ENCODE data around the gene CCNK. TPM values are rescaled to one million over a fixed set of nuclear protein-coding genes. Genes with fewer than 3 reads are reported as not detected.

Gene CCNK
- total RNA-seq, 1 experiment from 2014 or later = 14.7 TPM

- Histone ChIP-seq H3K36me3 (replicated peaks; ENCODE audit: control insufficient read depth, insufficient read depth, low read length) (no peaks in the 10 kb centered on the region), H3K4me3 (ENCODE audit: insufficient read depth, low read depth, low read length) (no peak overlapping the region), H3K27me3 (ENCODE audit: control insufficient read depth, insufficient read depth, low read length) (no peaks in the 10 kb centered on the region)
- peak; percentile 84 for DNase-seq
These were observed 43.8 kb downstream of the CCNK start for GRCh38 chr14:99524804-99525698.

GRCh38 chr14:99525699-99526080 is 44.5 kb downstream of the CCNK start:
- no peak for DNase-seq
- H3K4me3 ChIP-seq (ENCODE audit: insufficient read depth, low read depth, low read length) = no peak overlapping the region
- no peaks in the 10 kb centered on the region for H3K36me3 ChIP-seq (replicated peaks; ENCODE audit: control insufficient read depth, insufficient read depth, low read length)
- no peaks in the 10 kb centered on the region for H3K27me3 ChIP-seq (ENCODE audit: control insufficient read depth, insufficient read depth, low read length)

- Histone ChIP-seq H3K27me3 (ENCODE audit: control insufficient read depth, insufficient read depth, low read length) (no peaks in the 10 kb centered on the region), H3K36me3 (replicated peaks; ENCODE audit: control insufficient read depth, insufficient read depth, low read length) (no peaks in the 10 kb centered on the region), H3K4me3 (ENCODE audit: insufficient read depth, low read depth, low read length) (no peak overlapping the region)
- DNase-seq = no peak
These were observed 45.8 kb downstream of the CCNK start for GRCh38 chr14:99527026-99527425.

DNA sequence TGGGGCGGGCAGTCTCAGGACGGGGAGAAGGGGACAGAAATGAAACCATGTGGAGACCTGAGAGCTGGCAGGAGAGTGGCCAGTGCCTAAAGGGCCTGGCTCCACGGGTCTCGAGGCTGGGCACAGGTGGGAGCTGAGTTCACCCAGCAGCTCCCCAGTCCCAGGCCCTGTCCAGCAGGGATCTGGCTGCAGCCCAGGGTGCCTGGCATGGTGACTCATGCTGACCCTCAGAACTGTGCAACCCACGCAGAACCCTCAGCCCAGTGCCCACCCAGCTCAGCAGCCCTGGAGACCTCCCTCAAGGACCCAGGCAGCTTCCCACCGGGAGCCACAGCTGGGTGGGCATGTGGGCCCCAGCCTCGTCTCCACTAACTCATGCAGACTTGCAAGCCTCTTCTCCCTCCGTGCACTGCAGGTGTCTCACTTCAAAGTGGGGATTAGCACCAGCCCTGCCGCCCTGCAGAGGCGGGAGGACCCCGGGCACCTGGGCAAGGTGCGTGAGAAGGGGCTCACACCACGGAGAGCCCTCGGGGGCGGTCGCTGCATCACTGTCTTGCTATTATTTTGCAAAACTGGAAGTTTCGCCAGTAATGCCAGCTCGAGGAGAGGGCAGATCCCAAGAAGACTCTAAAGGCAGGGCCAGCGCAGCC is 46.3 kb downstream of the CCNK start:
- Histone ChIP-seq H3K27me3 (ENCODE audit: control insufficient read depth, insufficient read depth, low read length) (no peaks in the 10 kb centered on the region), H3K4me3 (ENCODE audit: insufficient read depth, low read depth, low read length) (no peak overlapping the region), H3K36me3 (replicated peaks; ENCODE audit: control insufficient read depth, insufficient read depth, low read length) (no peaks in the 10 kb centered on the region)
- DNase-seq = no peak

GRCh38 chr14:99529899-99530298 is 48.7 kb downstream of the CCNK start:
- Histone ChIP-seq H3K36me3 (replicated peaks; ENCODE audit: control insufficient read depth, insufficient read depth, low read length) (no peaks in the 10 kb centered on the region), H3K4me3 (ENCODE audit: insufficient read depth, low read depth, low read length) (no peak overlapping the region)
- DNase-seq = no peak

DNA sequence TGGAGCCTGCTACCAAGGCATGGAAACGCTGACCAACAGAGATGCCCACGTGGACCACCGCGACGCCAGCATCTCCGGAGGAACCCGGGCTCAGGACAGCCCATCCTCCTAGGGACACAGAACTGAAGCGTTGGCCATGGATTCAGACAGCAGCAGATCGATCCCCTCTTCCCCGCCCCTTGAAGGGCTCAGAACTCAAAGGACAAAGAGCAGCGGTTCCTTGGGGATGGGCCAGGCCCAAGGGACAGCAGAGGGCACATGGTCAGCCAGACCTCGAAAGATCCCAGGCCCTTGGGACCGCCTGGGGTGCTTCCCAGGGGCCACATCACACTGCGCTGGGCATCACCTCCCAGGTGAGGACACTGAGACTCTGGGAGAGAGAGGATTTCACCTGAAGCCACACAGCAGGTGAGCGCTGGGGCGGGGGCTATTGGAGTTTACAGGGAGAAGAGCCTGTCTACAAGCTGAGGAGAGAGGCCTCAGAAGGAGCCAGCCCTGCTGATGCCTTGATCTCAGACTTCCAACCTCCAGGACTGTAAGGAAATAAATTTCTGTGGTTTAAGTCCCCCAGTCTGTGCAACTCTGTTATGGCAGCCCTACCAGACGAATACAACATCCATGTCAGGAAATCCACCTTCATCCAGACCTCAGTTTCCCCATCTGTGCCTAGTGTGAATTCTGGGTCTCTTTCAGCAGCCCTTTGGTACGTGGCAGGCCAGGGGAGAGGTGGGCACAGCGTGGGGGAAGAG is 49.4 kb downstream of the CCNK start:
- DNase-seq = no peak
- Histone ChIP-seq H3K36me3 (replicated peaks; ENCODE audit: control insufficient read depth, insufficient read depth, low read length) (no peaks in the 10 kb centered on the region), H3K27me3 (ENCODE audit: control insufficient read depth, insufficient read depth, low read length) (no peaks in the 10 kb centered on the region), H3K4me3 (ENCODE audit: insufficient read depth, low read depth, low read length) (no peak overlapping the region)

More at GRCh38 chr14:99529899-99530298, 48.7 kb downstream of the CCNK start:
- H3K27me3 ChIP-seq (ENCODE audit: control insufficient read depth, insufficient read depth, low read length) = no peaks in the 10 kb centered on the region

DNA sequence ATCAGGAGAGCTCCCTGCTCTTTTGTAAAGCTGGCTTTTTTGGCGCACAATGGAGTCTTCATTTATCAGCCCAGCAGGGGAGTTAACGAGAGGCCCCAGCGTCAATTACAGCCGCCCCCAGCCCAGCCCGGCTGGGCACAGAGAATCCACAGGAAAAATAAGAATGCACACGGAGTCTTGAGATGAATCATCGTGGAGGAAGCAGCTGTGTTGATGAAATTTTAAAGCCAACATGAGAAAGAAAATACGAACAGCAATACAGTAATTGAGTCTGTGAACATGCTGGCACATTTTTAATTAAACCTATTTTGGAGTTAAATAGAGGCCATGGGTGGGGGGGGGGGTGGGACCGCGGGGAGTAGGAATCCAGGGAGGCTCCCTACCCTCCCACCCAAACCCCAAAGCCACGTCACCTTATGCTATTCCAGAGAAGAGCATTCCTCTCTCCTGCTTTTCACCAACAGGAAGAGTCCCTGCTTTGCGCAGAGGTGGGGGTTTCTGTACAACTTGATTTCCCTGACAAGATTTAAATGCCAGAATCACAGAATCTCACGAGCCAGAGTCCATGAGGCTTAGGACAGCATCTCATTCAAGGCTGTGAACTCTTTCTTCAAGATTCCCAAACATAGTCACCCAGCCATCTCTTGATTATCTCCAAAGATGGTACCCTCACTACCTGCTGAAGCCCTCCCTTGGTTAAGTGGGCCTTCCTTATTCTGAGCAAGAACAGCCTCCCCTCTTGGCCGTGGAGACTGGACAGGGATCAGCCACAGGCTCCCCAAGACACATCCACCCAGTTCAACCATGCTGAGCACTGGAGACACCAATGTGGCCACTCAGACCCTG is 50.3 kb downstream of the CCNK start:
- no peaks in the 10 kb centered on the region for H3K36me3 ChIP-seq (replicated peaks; ENCODE audit: control insufficient read depth, insufficient read depth, low read length)
- H3K4me3 ChIP-seq (ENCODE audit: insufficient read depth, low read depth, low read length) = no peak overlapping the region
- peak; percentile 85 for DNase-seq
- H3K27me3 ChIP-seq (ENCODE audit: control insufficient read depth, insufficient read depth, low read length) = no peaks in the 10 kb centered on the region

- no peak for DNase-seq
- no peaks in the 10 kb centered on the region for H3K27me3 ChIP-seq (ENCODE audit: control insufficient read depth, insufficient read depth, low read length)
- H3K4me3 ChIP-seq (ENCODE audit: insufficient read depth, low read depth, low read length) = no peak overlapping the region
- H3K36me3 ChIP-seq (replicated peaks; ENCODE audit: control insufficient read depth, insufficient read depth, low read length) = no peaks in the 10 kb centered on the region
These were observed 51.1 kb downstream of the CCNK start for GRCh38 chr14:99532310-99532709.

- Histone ChIP-seq H3K4me3 (ENCODE audit: insufficient read depth, low read depth, low read length) (no peak overlapping the region), H3K27me3 (ENCODE audit: control insufficient read depth, insufficient read depth, low read length) (no peaks in the 10 kb centered on the region), H3K36me3 (replicated peaks; ENCODE audit: control insufficient read depth, insufficient read depth, low read length) (no peaks in the 10 kb centered on the region)
- no peak for DNase-seq
These were observed 53.1 kb downstream of the CCNK start for GRCh38 chr14:99534333-99534732.

- no peak overlapping the region for H3K4me3 ChIP-seq (ENCODE audit: insufficient read depth, low read depth, low read length)
- no peak for DNase-seq
- H3K27me3 ChIP-seq (ENCODE audit: control insufficient read depth, insufficient read depth, low read length) = no peaks in the 10 kb centered on the region
- H3K36me3 ChIP-seq (replicated peaks; ENCODE audit: control insufficient read depth, insufficient read depth, low read length) = no peaks in the 10 kb centered on the region
These were observed 53.7 kb downstream of the CCNK start for GRCh38 chr14:99534863-99535262.

GRCh38 chr14:99535448-99535847 is 54.2 kb downstream of the CCNK start:
- Histone ChIP-seq H3K36me3 (replicated peaks; ENCODE audit: control insufficient read depth, insufficient read depth, low read length) (no peaks in the 10 kb centered on the region), H3K27me3 (ENCODE audit: control insufficient read depth, insufficient read depth, low read length) (no peaks in the 10 kb centered on the region), H3K4me3 (ENCODE audit: insufficient read depth, low read depth, low read length) (no peak overlapping the region)
- no peak for DNase-seq

DNA sequence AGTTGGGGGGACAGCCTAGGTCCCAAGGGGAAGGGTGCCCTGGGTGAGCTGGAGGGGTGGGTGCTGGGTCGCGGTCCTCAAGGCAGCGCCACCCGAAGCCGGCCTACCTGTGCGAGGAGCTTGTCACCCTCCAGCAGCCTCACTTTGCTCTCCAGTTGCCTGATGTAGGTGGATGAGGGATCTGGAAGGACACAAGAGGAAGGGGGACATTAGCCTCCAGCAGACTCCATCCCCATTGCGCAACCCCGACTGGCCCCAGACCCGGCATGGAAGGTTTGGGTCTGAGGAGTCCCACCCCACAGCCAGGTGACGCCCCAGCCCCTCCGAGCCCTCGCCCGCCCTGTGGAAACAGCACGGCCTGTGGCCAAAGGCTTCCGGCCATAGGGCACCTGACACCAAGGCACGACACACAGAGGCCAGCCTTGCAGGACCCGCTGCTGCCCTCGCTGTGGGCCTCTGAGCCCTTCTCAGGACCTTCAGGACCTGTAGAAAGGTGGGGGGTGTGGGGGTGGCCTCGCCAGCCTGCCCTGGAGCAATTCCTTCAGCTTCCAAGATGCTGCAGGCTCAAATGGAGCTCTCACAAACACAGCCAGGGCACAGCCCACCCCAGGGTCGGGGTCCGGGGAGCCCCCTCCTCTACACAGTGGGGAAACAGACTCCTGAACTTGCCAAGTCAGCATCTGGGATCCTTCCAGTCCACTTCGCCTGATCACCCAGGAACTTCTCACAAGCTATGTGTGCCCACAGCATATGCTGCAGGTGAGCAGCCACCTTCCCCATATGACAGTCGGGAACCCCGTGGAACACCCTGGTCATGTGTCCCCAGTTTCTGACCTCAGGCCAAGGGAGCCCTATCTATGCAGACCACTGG is 54.9 kb downstream of the CCNK start:
- no peak for DNase-seq
- no peak overlapping the region for H3K4me3 ChIP-seq (ENCODE audit: insufficient read depth, low read depth, low read length)
- H3K27me3 ChIP-seq (ENCODE audit: control insufficient read depth, insufficient read depth, low read length) = no peaks in the 10 kb centered on the region

DNA sequence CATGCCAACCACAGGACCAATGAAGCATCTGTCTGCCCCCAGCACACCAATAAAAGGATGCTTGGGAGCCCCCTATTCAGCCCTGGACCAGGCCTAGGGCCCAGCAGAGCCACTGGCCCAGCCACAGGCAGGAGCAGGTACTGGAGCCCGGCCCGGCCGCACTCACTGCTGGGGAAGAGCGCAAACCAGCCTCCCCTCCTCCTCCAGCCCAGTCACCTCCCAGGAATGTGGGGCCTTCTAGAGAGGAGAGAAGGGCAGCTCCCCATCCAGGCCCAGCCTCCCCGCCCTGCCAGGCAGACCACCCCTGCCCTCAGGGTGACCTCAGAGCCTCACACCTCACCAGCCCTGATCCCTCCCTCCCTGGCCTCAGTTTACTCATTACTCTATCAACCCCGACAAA is 56.2 kb downstream of the CCNK start:
- Histone ChIP-seq H3K36me3 (replicated peaks; ENCODE audit: control insufficient read depth, insufficient read depth, low read length) (no peaks in the 10 kb centered on the region), H3K4me3 (ENCODE audit: insufficient read depth, low read depth, low read length) (no peak overlapping the region), H3K27me3 (ENCODE audit: control insufficient read depth, insufficient read depth, low read length) (no peaks in the 10 kb centered on the region)
- peak; percentile 89 for DNase-seq

More for the DNA sequence above, 54.9 kb downstream of the CCNK start:
- no peaks in the 10 kb centered on the region for H3K36me3 ChIP-seq (replicated peaks; ENCODE audit: control insufficient read depth, insufficient read depth, low read length)
